Osteoblast (primary cell): Measurements from ENCODE around the gene CDK15. TPM values are rescaled to one million over a fixed set of nuclear protein-coding genes. Genes with fewer than 3 reads are reported as not detected.
A peak's percentile ranks its signal among the peaks of the same experiment; 100 is the strongest.
"Not testable (repeated sequence)": the region's sequence is repeated elsewhere in the genome, so short reads cannot be mapped to it uniquely, and the experiment has no call there.

Source experiments
- DNase-seq: peaks from one replicate; pipeline ENCODE4 v3.0.0; 2011; ENCODE audit warnings: low spot score, mixed read lengths; ENCODE audit not compliant: insufficient read length; ENCODE audit errors: missing footprints
- H2AFZ ChIP-seq: 2 replicates; pipeline ENCODE4 v1.6.0; 2011; ENCODE audit warnings: mild to moderate bottlenecking, low read length
- H3K27ac ChIP-seq: 2 replicates; pipeline ENCODE4 v1.5.1; 2011; ENCODE audit warnings: mild to moderate bottlenecking, low read depth, low read length, moderate library complexity
- H3K27me3 ChIP-seq: 2 replicates; pipeline ENCODE4 v1.6.0; 2012; ENCODE audit warnings: mild to moderate bottlenecking, control low read depth, inconsistent platforms, low read length, moderate library complexity; ENCODE audit not compliant: insufficient read depth
- H3K36me3 ChIP-seq: 2 replicates; pipeline ENCODE4 v1.5.1; 2011; ENCODE audit warnings: mild to moderate bottlenecking, low read length, control low read depth, moderate library complexity; ENCODE audit not compliant: insufficient read depth
- H3K4me1 ChIP-seq: 2 replicates; pipeline ENCODE4 v1.5.1; 2011; ENCODE audit warnings: mild to moderate bottlenecking, low read length, control low read depth, moderate library complexity; ENCODE audit not compliant: insufficient read depth
- H3K4me2 ChIP-seq: 2 replicates; pipeline ENCODE4 v1.6.0; 2011; ENCODE audit warnings: mild to moderate bottlenecking, low read length; ENCODE audit not compliant: insufficient read depth
- H3K4me3 ChIP-seq: fragments of 200-600 bp; sonication (generic); 3 replicates; pipeline ENCODE4 v1.5.1; 2012; ENCODE audit warnings: mild to moderate bottlenecking, low read length, inconsistent platforms; ENCODE audit not compliant: insufficient read depth
- H3K79me2 ChIP-seq: 2 replicates; pipeline ENCODE4 v1.6.0; 2012; ENCODE audit warnings: mild to moderate bottlenecking, low read length, control low read depth, inconsistent platforms; ENCODE audit not compliant: insufficient read depth
- H3K9me3 ChIP-seq: 2 replicates; pipeline ENCODE4 v1.5.1; 2011; ENCODE audit warnings: low read depth, low read length, control low read depth
- H4K20me1 ChIP-seq: 2 replicates; pipeline ENCODE4 v1.6.0; 2012; ENCODE audit warnings: mild to moderate bottlenecking, low read length, control low read depth; ENCODE audit not compliant: insufficient read depth
- CTCF ChIP-seq: IDR thresholded peaks from 2 replicates; pipeline ENCODE4 v1.5.1; 2011; ENCODE audit warnings: mild to moderate bottlenecking, low read depth, low read length, moderate library complexity; ENCODE audit errors: extremely low read depth
- total RNA-seq: library from RNA; depleted of rRNA; stranded (reverse); fragments of >200 nt; gene quantifications from 2 replicates; pipeline ENCODE4 v1.2.3, GENCODE V29; 2012

CDK15 gene
- total RNA-seq, 1 donor: 4.7 TPM

DNA sequence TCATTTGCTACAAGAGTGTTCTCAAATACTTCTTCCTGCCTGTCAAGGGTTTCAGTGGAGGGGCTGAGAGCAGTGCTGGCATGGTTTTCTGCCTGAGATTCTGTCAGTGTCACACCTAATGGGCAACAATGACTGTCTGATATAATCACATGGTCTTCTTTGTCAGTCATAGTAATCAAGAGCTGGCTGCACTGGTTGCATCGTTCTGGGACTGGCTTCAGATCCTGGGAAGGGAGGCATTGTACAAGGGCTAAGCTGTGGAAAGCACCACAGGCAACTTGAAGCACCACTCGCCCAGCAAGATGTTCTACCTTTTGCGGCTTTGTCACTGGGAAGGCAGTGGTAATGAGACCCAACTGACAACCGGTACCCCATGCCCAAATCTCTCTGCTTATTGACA lies 45.2 kb upstream of the CDK15 start:
- Histone ChIP-seq H3K9me3 (no peaks in the 10 kb centered on the region), H3K36me3 (peaks cover 58% of the 10 kb centered on the region), H2AFZ (no peak overlapping the region), H3K4me2 (no peak overlapping the region), H3K79me2 (peaks cover 15% of the 10 kb centered on the region), H4K20me1 (no peaks in the 10 kb centered on the region), H3K4me3 (no peak overlapping the region), H3K27ac (no peak overlapping the region), H3K27me3 (no peaks in the 10 kb centered on the region), H3K4me1 (no peaks in the 10 kb centered on the region)
- DNase-seq: no peak
- TF ChIP-seq CTCF: no peak

GRCh38 chr2:201764469-201764868 lies 41.9 kb upstream of the CDK15 start:
- H3K27me3 ChIP-seq, H3K27ac ChIP-seq, H2AFZ ChIP-seq, H3K4me3 ChIP-seq, H4K20me1 ChIP-seq, DNase-seq, H3K4me2 ChIP-seq, H3K9me3 ChIP-seq: not testable (repeated sequence)
- Histone ChIP-seq H3K4me1 (peaks cover 11% of the 10 kb centered on the region), H3K36me3 (peaks cover 50% of the 10 kb centered on the region), H3K79me2 (peaks cover 29% of the 10 kb centered on the region)

- Histone ChIP-seq H3K9me3 (no peaks in the 10 kb centered on the region), H3K4me2 (no peak overlapping the region), H3K36me3 (peaks cover 37% of the 10 kb centered on the region), H2AFZ (no peak overlapping the region), H3K79me2 (peaks cover 40% of the 10 kb centered on the region), H3K27ac (no peak overlapping the region), H3K4me1 (peaks cover 15% of the 10 kb centered on the region), H3K4me3 (no peak overlapping the region), H4K20me1 (peaks cover 3% of the 10 kb centered on the region), H3K27me3 (no peaks in the 10 kb centered on the region)
- TF ChIP-seq CTCF: no peak
- DNase-seq: no peak
These were observed 40.5 kb upstream of the CDK15 start for GRCh38 chr2:201765799-201766198.

- Histone ChIP-seq H3K4me3 (no peak overlapping the region), H3K4me1 (peaks cover 15% of the 10 kb centered on the region), H3K4me2 (peak overlapping the region; percentile 5)
These were observed 37.4 kb upstream of the CDK15 start for GRCh38 chr2:201768918-201769317.

More at GRCh38 chr2:201768918-201769317, 37.4 kb upstream of the CDK15 start:
- no peak for TF ChIP-seq CTCF
- no peaks in the 10 kb centered on the region for H3K27me3 ChIP-seq
- peaks cover 6% of the 10 kb centered on the region for H4K20me1 ChIP-seq
- H2AFZ ChIP-seq: no peak overlapping the region
- H3K79me2 ChIP-seq: peaks cover 54% of the 10 kb centered on the region
- no peak overlapping the region for H3K27ac ChIP-seq
- no peaks in the 10 kb centered on the region for H3K9me3 ChIP-seq
- peak; percentile 76 for DNase-seq
- peaks cover 13% of the 10 kb centered on the region for H3K36me3 ChIP-seq
